OCI-LY1 (cell line): ENCODE measurements around the gene BIN1.

Experiments
- H2AFZ ChIP-seq: fragments of 200-600 bp; sonication (generic), shearing (Covaris generic); 2 replicates; pipeline ENCODE4 v1.6.0; 2014; ENCODE audit warnings: antibody characterized with exemption, mild to moderate bottlenecking, low read length
- H3F3A ChIP-seq: fragments of 200-600 bp; sonication (generic), shearing (Covaris generic); 2 replicates; pipeline ENCODE4 v1.6.0; 2014; ENCODE audit warnings: mild to moderate bottlenecking, antibody characterized with exemption, low read length, moderate library complexity; ENCODE audit not compliant: insufficient read depth
- H3K27ac ChIP-seq: fragments of 200-600 bp; sonication (generic); 2 replicates; pipeline ENCODE4 v1.5.1; 2014; ENCODE audit warnings: low read length, mixed run types, mild to moderate bottlenecking, low read depth; ENCODE audit not compliant: poor library complexity, severe bottlenecking
- H3K27me3 ChIP-seq: fragments of 200-600 bp; sonication (generic); 2 replicates; pipeline ENCODE4 v1.6.0; 2014; ENCODE audit warnings: antibody characterized with exemption, mild to moderate bottlenecking, low read length, moderate library complexity; ENCODE audit not compliant: insufficient read depth
- H3K36me3 ChIP-seq: fragments of 200-600 bp; sonication (generic); 2 replicates; pipeline ENCODE4 v1.6.1; 2014; ENCODE audit warnings: mild to moderate bottlenecking, antibody characterized with exemption, low read length, moderate library complexity, mixed read lengths; ENCODE audit not compliant: insufficient read depth
- H3K4me1 ChIP-seq: fragments of 200-600 bp; sonication (generic); 2 replicates; pipeline ENCODE4 v1.5.1; 2014; ENCODE audit warnings: mild to moderate bottlenecking, low read length, moderate library complexity; ENCODE audit not compliant: insufficient read depth, severe bottlenecking
- H3K4me2 ChIP-seq: fragments of 200-600 bp; sonication (generic), shearing (Covaris generic); 2 replicates; pipeline ENCODE4 v1.6.1; 2014; ENCODE audit warnings: low read length
- H3K4me3 ChIP-seq: fragments of 200-600 bp; sonication (generic); 2 replicates; pipeline ENCODE4 v1.5.1; 2014; ENCODE audit warnings: low read length, low read depth, mild to moderate bottlenecking, mixed read lengths; ENCODE audit not compliant: poor library complexity, severe bottlenecking
- H3K79me2 ChIP-seq: fragments of 200-600 bp; shearing (Covaris generic); 2 replicates; pipeline ENCODE4 v1.6.1; 2016; ENCODE audit warnings: mixed run types, low read length, mixed read lengths; ENCODE audit not compliant: insufficient read depth
- H3K9ac ChIP-seq: fragments of 200-600 bp; sonication (generic), shearing (Covaris generic); 2 replicates; pipeline ENCODE4 v1.6.1; 2014; ENCODE audit warnings: mild to moderate bottlenecking, low read length, mixed read lengths
- H3K9me2 ChIP-seq: fragments of 200-600 bp; sonication (generic), shearing (Covaris generic); 2 replicates; pipeline ENCODE4 v1.6.1; 2014; ENCODE audit warnings: low read depth, mild to moderate bottlenecking, low read length, mixed read lengths
- H3K9me3 ChIP-seq: fragments of 200-600 bp; shearing (Covaris generic); 2 replicates; pipeline ENCODE4 v1.6.1; 2014; ENCODE audit warnings: low read length, mixed read lengths
- H4K20me1 ChIP-seq: fragments of 200-600 bp; sonication (generic), shearing (Covaris generic); 2 replicates; pipeline ENCODE4 v1.6.0; 2016; ENCODE audit warnings: mild to moderate bottlenecking, low read length; ENCODE audit not compliant: insufficient read depth
- EZH2 ChIP-seq: fragments of 200-600 bp; sonication (generic), shearing (Covaris generic); IDR thresholded peaks from 2 replicates; pipeline ENCODE4 v1.8.0; 2017; ENCODE audit warnings: borderline replicate concordance, mixed run types, mild to moderate bottlenecking, antibody characterized with exemption, low read length, moderate library complexity, mixed read lengths
- TF ChIP-seq, protein P1 (sequence below): fragments of 200-600 bp; sonication (generic), shearing (Covaris generic); IDR thresholded peaks from 2 replicates; pipeline ENCODE4 v1.5.1; 2017; ENCODE audit warnings: mild to moderate bottlenecking, antibody characterized with exemption, low read length, moderate library complexity, mixed read lengths

The BIN1 gene

GRCh38 chr2:127118467-127118866 lies 11.5 kb upstream of the BIN1 start:
- H3K36me3 ChIP-seq: no peaks in the 10 kb centered on the region
- H3K4me1 ChIP-seq: no peaks in the 10 kb centered on the region
- no peaks in the 10 kb centered on the region for H3K27me3 ChIP-seq
- H3K9ac ChIP-seq: no peak overlapping the region
- H3K4me3 ChIP-seq: no peak overlapping the region
- no peaks in the 10 kb centered on the region for H3K79me2 ChIP-seq
- no peaks in the 10 kb centered on the region for H3K9me3 ChIP-seq
- H3K27ac ChIP-seq: no peak overlapping the region
- H3K9me2 ChIP-seq: no peaks in the 10 kb centered on the region
- TF ChIP-seq EZH2: no peak
- TF ChIP-seq, protein P1, sequence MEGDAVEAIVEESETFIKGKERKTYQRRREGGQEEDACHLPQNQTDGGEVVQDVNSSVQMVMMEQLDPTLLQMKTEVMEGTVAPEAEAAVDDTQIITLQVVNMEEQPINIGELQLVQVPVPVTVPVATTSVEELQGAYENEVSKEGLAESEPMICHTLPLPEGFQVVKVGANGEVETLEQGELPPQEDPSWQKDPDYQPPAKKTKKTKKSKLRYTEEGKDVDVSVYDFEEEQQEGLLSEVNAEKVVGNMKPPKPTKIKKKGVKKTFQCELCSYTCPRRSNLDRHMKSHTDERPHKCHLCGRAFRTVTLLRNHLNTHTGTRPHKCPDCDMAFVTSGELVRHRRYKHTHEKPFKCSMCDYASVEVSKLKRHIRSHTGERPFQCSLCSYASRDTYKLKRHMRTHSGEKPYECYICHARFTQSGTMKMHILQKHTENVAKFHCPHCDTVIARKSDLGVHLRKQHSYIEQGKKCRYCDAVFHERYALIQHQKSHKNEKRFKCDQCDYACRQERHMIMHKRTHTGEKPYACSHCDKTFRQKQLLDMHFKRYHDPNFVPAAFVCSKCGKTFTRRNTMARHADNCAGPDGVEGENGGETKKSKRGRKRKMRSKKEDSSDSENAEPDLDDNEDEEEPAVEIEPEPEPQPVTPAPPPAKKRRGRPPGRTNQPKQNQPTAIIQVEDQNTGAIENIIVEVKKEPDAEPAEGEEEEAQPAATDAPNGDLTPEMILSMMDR: no peak
- H3K4me2 ChIP-seq: no peak overlapping the region
- no peaks in the 10 kb centered on the region; the same call in 1 of the 2 replicates for H3F3A ChIP-seq
- H4K20me1 ChIP-seq: no peaks in the 10 kb centered on the region
- no peak overlapping the region for H2AFZ ChIP-seq

DNA sequence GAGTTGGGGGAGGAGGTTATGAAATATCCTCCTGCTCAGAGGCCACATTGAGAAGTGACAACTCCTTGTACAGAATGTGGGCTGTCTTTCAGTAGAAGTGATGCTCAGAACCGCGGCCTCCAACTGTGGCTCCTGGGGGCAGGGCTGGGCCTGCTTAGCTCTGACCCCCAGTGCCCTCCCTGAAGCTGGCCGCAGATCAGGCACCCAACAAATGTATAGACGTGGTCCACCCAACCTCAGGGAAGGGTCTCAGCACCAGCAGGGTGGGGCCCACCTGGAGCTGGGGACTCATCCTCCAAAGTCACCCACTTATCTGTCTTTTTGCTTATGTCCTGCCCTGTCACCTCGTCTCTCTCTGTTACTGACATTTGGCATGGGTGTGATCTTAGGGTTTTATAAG lies 11.1 kb upstream of the BIN1 start:
- Histone ChIP-seq H3K9ac (no peak overlapping the region), H3K4me2 (no peak overlapping the region), H3K27ac (no peak overlapping the region), H2AFZ (no peak overlapping the region), H3K9me3 (no peaks in the 10 kb centered on the region), H3F3A (no peaks in the 10 kb centered on the region; the same call in 1 of the 2 replicates), H3K4me3 (no peak overlapping the region), H3K4me1 (no peaks in the 10 kb centered on the region), H3K9me2 (no peaks in the 10 kb centered on the region), H3K79me2 (no peaks in the 10 kb centered on the region), H3K36me3 (no peaks in the 10 kb centered on the region), H3K27me3 (no peaks in the 10 kb centered on the region), H4K20me1 (no peaks in the 10 kb centered on the region)
- TF ChIP-seq, protein P1: no peak
- no peak for TF ChIP-seq EZH2

DNA sequence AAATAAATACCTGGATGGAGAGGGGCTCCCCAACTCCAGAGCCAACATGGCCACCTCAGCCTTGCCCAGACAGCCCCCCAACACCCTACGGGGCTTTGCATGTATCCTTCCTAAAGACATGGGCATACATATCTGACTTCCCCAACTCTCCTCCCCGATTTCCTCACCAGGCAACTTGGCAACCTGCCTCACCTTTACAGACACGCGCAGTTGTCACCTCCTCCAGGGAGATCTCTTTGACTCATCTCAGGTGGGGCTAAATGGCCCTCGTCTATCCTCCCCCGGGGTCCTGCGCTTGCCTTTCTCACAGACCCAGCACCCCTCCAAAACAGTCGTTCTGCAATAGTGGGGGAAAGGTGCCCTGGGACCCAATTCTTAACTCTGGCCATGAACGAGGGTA lies 10.6 kb upstream of the BIN1 start:
- Histone ChIP-seq H3K36me3 (no peaks in the 10 kb centered on the region), H3K9me3 (no peaks in the 10 kb centered on the region), H3K4me1 (no peaks in the 10 kb centered on the region), H3K27ac (no peak overlapping the region), H3K9me2 (no peaks in the 10 kb centered on the region), H3K9ac (no peak overlapping the region), H3K4me2 (no peak overlapping the region), H3K4me3 (no peak overlapping the region), H4K20me1 (no peaks in the 10 kb centered on the region), H3F3A (no peaks in the 10 kb centered on the region; the same call in 1 of the 2 replicates), H2AFZ (no peak overlapping the region), H3K27me3 (no peaks in the 10 kb centered on the region), H3K79me2 (no peaks in the 10 kb centered on the region)
- TF ChIP-seq EZH2: no peak
- TF ChIP-seq, protein P1: no peak
